Hematopoietic multipotent progenitor cell treated with erythropoietin and hydrocortisone succinate and interleukin-3 and kit ligand, for 8 days (in vitro differentiated cells): ENCODE measurements around the gene MREG.

Source experiments
- DNase-seq: peaks from one replicate; pipeline ENCODE4 v3.0.0-alpha.2; 2015

Gene MREG

DNA sequence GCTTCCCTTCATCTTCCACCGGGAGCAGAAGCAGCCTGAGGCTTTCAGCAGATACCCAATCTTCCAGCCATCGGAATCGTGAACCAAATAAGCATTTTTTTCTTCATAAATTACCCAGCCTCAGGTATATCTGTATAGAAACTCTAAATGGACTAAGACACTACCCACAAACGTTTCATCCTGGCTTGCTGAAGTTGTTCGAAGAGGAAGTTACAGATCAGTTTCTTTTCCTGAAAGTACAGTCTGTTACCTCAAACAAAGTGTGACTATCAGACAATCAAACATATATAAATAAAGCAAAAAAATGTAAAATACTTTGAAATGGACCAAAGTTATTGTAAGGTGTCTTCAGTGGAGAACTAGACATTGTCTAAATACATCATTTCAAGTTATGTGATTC, 97.9 kb downstream of the MREG start:
- DNase-seq = no peak

- no peak for DNase-seq
These were observed 98.6 kb downstream of the MREG start for GRCh38 chr2:215914777-215915165.

- no peak for DNase-seq
These were observed 99.1 kb downstream of the MREG start for GRCh38 chr2:215914054-215914776.

- DNase-seq = no peak
These were observed 101.0 kb downstream of the MREG start for GRCh38 chr2:215912299-215912842.

DNA sequence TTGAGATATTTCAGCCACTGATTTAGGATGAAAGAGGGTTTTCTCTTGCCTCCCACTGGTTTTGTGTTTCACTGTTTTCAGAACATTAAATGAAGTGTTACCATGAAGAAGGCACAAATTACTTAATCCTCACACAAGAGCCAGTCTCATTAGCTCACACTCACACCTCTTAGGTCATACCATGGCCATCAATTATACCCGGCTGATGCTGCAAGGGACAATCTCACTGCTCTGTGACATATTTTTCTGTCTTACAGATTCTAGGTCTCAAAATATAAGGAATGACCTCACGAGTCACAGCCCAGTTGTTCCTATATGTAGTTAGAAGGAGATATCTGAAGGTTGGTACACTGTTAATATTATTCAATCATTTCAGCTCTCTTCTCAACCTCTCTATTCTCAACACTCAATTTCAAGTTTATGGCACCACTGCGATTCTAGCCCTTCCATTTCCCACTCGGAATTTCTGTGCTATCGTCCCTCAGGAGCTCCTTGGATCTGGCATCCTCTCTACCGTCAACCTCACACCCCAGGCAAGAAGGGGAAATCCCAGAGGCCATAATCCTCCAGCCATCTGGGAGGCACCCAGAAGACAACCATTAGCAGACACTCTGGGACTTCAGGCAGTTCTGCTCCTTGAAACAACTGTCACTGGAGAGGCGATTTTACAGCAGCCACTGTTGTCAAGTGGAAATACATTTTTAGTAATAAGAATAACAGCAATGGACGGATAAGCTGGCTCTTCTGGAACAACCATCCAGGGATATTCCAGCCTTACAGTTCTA, 101.9 kb downstream of the MREG start:
- no peak for DNase-seq

DNA sequence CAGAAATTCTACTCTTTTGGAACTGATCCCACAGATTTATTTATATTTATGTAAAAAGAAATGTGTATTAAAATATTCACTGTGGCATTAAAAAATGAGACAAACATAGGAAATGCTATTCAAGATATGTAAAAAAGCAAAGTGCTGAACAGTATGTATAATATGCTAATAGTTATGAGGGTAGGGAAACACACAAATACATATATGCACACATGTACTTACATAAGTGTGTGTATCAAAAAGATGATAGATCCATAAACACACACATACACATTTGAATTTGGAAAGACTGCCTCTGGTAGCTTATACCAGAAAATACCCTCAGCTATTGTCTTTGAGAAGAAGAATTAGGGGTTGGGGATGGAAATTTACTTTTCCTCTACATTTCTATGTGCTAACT, 103.2 kb downstream of the MREG start:
- no peak for DNase-seq

- DNase-seq = no peak
These were observed 106.2 kb downstream of the MREG start for GRCh38 chr2:215907147-215907546.

- DNase-seq = no peak
These were observed 106.9 kb downstream of the MREG start for GRCh38 chr2:215906458-215906857.

DNA sequence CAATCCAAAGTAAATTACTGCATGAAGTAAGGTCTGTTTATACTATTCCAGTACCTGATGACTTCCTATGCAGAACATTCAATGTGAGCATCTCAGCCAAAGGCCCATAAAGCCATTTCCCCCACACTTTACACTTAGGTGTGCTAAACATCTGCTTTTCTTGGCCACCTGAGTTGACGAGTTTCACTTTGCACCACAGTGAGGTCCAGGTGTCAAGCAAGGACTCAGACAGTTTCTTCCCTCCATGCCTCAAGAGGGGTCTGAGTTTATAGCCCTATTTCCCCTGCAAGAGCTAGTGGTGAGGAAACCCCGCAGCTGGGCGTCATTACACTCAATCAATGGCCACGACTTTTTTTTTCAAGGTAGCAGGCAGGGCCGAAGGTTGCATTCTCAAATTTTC, 107.7 kb downstream of the MREG start:
- no peak for DNase-seq

GRCh38 chr2:215904101-215904500, 109.2 kb downstream of the MREG start:
- DNase-seq = no peak

GRCh38 chr2:215903203-215903602, 110.1 kb downstream of the MREG start:
- DNase-seq = no peak

DNA sequence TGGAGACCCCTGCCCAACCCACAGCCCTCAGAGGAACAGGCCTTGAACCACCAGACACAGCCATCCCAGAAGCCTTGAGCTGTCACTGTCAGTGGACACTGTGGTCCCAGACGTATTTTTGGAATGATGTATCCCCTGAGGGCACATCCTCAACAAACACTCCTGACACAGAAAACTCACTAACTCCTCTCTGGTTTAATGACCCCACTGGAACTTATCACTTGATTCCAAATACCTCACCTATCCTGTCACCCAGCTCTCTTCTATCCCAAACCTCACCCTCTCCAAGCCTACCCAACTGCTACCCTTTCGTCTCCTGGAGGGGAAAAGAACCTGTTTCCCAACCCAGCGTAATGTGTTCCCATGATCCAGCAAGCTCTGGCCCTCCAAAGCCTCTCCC, 111.6 kb downstream of the MREG start:
- DNase-seq = no peak

- DNase-seq = no peak
These were observed 112.5 kb downstream of the MREG start for GRCh38 chr2:215900843-215901242.

DNA sequence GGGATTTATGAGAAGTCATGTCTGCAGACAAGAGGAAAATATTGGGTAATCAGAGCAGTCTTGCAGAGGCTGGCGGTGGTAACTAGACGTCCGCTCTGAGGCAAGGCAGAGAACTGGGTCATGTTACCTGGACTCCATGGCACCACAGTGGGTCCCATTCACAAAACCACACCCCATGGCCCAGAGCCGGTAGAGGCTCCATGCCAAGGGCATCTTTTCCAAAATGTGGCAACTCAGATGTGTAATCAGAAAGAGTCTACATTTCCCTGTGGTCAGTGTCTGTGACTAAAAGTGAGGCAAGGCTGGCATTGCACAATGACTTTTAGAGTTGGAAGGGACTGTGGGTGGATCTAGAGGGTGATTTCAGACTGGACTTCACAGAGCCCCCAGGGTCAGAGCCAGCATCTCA, 113.1 kb downstream of the MREG start:
- DNase-seq = no peak

DNA sequence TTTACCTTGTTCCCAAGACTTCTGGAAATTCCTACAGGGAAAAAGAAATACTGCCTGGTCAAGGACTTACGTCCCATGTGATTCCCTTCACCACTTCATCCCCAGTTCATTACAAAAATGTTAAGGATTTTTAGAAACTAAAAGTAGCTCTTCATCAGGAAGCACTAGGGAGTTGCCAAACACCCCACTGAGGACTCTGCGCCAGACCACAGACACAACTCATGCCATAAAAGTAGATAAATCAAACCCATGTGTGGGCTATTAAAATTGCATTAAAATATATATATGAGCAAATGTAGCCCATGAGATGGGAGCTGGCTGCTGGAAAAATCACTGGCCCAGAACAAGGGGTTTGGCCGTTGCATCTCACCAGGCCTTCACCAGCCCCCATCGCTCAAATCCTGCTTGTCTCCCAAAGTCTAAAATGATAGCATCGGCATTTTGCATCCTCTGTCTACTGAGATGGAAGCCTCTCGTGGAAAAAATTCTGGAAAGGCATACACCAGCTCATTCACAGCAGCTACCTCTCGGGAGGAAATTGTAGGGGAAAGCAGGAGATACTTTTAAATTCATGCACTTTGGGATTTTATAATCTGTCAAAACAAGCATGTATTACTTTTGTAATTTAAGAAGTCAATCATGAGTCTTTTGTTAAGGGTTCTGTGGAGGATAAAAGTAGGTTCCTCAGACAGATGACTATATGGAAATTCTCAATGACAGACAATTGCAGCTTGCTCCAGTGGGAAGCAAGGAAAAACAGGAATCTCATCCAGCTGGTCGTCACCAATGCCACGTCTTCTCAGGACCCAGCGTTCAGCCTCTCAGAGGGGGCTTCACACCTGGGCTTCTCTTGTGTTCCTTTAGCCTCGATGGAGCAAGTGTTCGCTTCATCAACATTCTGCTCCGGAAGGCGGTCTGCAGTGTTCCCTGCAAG, 113.9 kb downstream of the MREG start:
- no peak for DNase-seq

DNA sequence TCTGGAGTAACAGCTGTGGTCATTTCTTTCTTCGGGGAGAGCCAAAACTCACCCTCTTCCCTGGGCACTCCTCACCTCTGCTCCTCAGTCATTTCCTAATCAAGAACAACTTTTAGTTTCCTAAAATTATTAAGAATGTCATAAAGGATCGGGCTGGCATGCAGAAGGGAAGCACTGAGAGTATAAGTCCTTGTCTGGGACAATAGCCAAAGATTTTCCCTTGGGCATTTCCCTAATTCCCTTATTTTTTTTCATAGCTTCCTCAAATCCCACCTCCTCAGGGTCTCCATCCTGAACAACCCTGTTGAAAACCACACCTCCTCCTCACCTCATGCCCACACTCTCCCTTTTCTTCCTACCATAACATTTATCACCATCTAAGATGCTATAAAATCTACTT, 115.0 kb downstream of the MREG start:
- DNase-seq = no peak

DNA sequence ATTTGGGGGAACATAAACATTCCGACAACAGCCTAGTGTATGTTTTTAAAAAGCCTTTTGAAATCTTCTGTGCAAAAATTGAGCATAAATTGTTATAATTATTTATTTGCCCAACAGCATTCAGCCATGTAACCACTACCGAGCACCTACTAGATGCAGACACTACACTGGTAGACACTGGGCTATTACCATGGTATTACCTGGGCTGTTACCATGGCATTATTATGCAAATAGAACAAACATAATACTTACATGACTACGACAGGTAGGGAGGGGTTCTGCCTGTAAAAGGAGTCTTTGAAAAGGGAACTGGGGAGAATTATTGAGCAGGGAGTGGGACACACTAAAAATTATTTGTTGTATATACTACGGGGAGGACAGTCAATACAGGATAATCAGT, 116.4 kb downstream of the MREG start:
- DNase-seq = no peak

GRCh38 chr2:215895330-215895729, 118.0 kb downstream of the MREG start:
- DNase-seq = no peak
